Hepatocyte (in vitro differentiated cells): ENCODE results near the gene MBOAT7. TPM values are rescaled to one million over a fixed set of nuclear protein-coding genes. Genes with fewer than 3 reads are reported as not detected.

Experiments
- polyA plus RNA-seq: library from polyadenylated mRNA; unstranded; fragments of >200 nt; fragmentation: Nextera tagmentation; extraction: Ambion mirVana; gene quantifications from 2 replicates; pipeline ENCODE4 v1.2.1, GENCODE V29; 2016
- total RNA-seq: library from RNA; depleted of rRNA; stranded (reverse); fragments of >200 nt; gene quantifications from 2 replicates; pipeline ENCODE4 v1.2.3, GENCODE V29; 2014

MBOAT7 gene
- total and polyA plus RNA-seq, 2 experiments from 2014 or later, result 93.5 to 179 TPM

Other genes with a start within 250 kb of the MBOAT7 start
- gene CACNG8, start 226.6 kb downstream of the MBOAT7 start, total RNA-seq, result 0.13 TPM in 1 of 2 replicates, not detected in the other
- 0.06 TPM in 1 of 2 replicates, not detected in the other for gene CACNG8, start 226.6 kb downstream of the MBOAT7 start, polyA plus RNA-seq
- gene CACNG6, start 197.9 kb downstream of the MBOAT7 start, total RNA-seq, result 0.23 and 0.32 TPM in 2 replicates
- 0.35 TPM in 1 of 2 replicates, not detected in the other for gene CACNG6, start 197.9 kb downstream of the MBOAT7 start, polyA plus RNA-seq
- gene VSTM1, start 125.7 kb downstream of the MBOAT7 start, total RNA-seq, result not detected in 2 replicates
- not detected in 2 replicates for gene VSTM1, start 125.7 kb downstream of the MBOAT7 start, polyA plus RNA-seq
- not detected in 2 replicates for gene TARM1, start 108.2 kb downstream of the MBOAT7 start, total RNA-seq
- not detected in 2 replicates for gene TARM1, start 108.2 kb downstream of the MBOAT7 start, polyA plus RNA-seq
- 0.48 TPM in 1 of 2 replicates, not detected in the other for gene OSCAR, start 88.8 kb downstream of the MBOAT7 start, total RNA-seq
- 0.16 and 0.43 TPM in 2 replicates for gene OSCAR, start 88.8 kb downstream of the MBOAT7 start, polyA plus RNA-seq
- 10.5 and 13.9 TPM in 2 replicates for gene NDUFA3, start 86.7 kb downstream of the MBOAT7 start, total RNA-seq
- gene NDUFA3, start 86.7 kb downstream of the MBOAT7 start, polyA plus RNA-seq, result 247 and 285 TPM in 2 replicates
- gene TFPT, start 73.9 kb downstream of the MBOAT7 start, total RNA-seq, result 12.8 and 14.7 TPM in 2 replicates
- 25.2 and 25.9 TPM in 2 replicates for gene TFPT, start 73.9 kb downstream of the MBOAT7 start, polyA plus RNA-seq
- 44.5 and 59.7 TPM in 2 replicates for gene PRPF31, start 73.8 kb downstream of the MBOAT7 start, total RNA-seq
- gene PRPF31, start 73.8 kb downstream of the MBOAT7 start, polyA plus RNA-seq, result 77.6 and 82.3 TPM in 2 replicates
- gene CNOT3, start 51.8 kb downstream of the MBOAT7 start, total RNA-seq, result 11.6 and 12.0 TPM in 2 replicates
- gene CNOT3, start 51.8 kb downstream of the MBOAT7 start, polyA plus RNA-seq, result 49.3 and 50.1 TPM in 2 replicates
- 5.8 and 8.4 TPM in 2 replicates for gene LENG1, start 29.9 kb downstream of the MBOAT7 start, total RNA-seq
- gene LENG1, start 29.9 kb downstream of the MBOAT7 start, polyA plus RNA-seq, result 15.0 and 16.8 TPM in 2 replicates
- gene TMC4, start 16.4 kb downstream of the MBOAT7 start, total RNA-seq, result 29.4 and 40.3 TPM in 2 replicates
- 94.4 and 101 TPM in 2 replicates for gene TMC4, start 16.4 kb downstream of the MBOAT7 start, polyA plus RNA-seq
- 66.9 and 77.6 TPM in 2 replicates for gene TSEN34, start 1.7 kb upstream of the MBOAT7 start, total RNA-seq
- 100.0 and 105 TPM in 2 replicates for gene TSEN34, start 1.7 kb upstream of the MBOAT7 start, polyA plus RNA-seq
- 1,843 and 2,161 TPM in 2 replicates for gene RPS9, start 11.3 kb upstream of the MBOAT7 start, total RNA-seq
- 415 and 465 TPM in 2 replicates for gene RPS9, start 11.3 kb upstream of the MBOAT7 start, polyA plus RNA-seq
- gene LILRB3, start 33.4 kb upstream of the MBOAT7 start, total RNA-seq, result 0.24 TPM in 1 of 2 replicates, not detected in the other
- 1.4 and 1.7 TPM in 2 replicates for gene LILRB3, start 33.4 kb upstream of the MBOAT7 start, polyA plus RNA-seq
- 0.28 TPM in 1 of 2 replicates, not detected in the other for gene LILRA6, start 53.2 kb upstream of the MBOAT7 start, total RNA-seq
- 0.13 and 0.36 TPM in 2 replicates for gene LILRA6, start 53.2 kb upstream of the MBOAT7 start, polyA plus RNA-seq
- 0.16 and 0.80 TPM in 2 replicates for gene LILRB5, start 67.7 kb upstream of the MBOAT7 start, total RNA-seq
- 1.3 and 1.6 TPM in 2 replicates for gene LILRB5, start 67.7 kb upstream of the MBOAT7 start, polyA plus RNA-seq
- gene LILRB2, start 91.5 kb upstream of the MBOAT7 start, total RNA-seq, result not detected in 2 replicates
- 0.09 TPM in 1 of 2 replicates, not detected in the other for gene LILRB2, start 91.5 kb upstream of the MBOAT7 start, polyA plus RNA-seq
- gene LILRA5, start 123.6 kb upstream of the MBOAT7 start, total RNA-seq, result not detected in 2 replicates
- not detected in 2 replicates for gene LILRA5, start 123.6 kb upstream of the MBOAT7 start, polyA plus RNA-seq
- gene LILRA4, start 149.6 kb upstream of the MBOAT7 start, total RNA-seq, result not detected in 2 replicates
- not detected in 2 replicates for gene LILRA4, start 149.6 kb upstream of the MBOAT7 start, polyA plus RNA-seq
- gene LAIR1, start 175.4 kb upstream of the MBOAT7 start, total RNA-seq, result 0.20 and 3.9 TPM in 2 replicates
- gene LAIR1, start 175.4 kb upstream of the MBOAT7 start, polyA plus RNA-seq, result 1.8 and 2.2 TPM in 2 replicates
- gene TTYH1, start 225.9 kb upstream of the MBOAT7 start, total RNA-seq, result 7.0 and 7.1 TPM in 2 replicates
- 11.0 and 19.3 TPM in 2 replicates for gene TTYH1, start 225.9 kb upstream of the MBOAT7 start, polyA plus RNA-seq